GM21619 (cell line): ENCODE data around the gene SNAPC2.
"Not testable (repeated sequence)": the region's sequence is repeated elsewhere in the genome, so short reads cannot be mapped to it uniquely, and the experiment has no call there.

Experiments
- ATAC-seq: cut with Tn5 transposase; IDR thresholded peaks from one replicate; pipeline ENCODE4 v1.9.1; 2021; ENCODE audit not compliant: unreplicated experiment

The SNAPC2 gene

DNA sequence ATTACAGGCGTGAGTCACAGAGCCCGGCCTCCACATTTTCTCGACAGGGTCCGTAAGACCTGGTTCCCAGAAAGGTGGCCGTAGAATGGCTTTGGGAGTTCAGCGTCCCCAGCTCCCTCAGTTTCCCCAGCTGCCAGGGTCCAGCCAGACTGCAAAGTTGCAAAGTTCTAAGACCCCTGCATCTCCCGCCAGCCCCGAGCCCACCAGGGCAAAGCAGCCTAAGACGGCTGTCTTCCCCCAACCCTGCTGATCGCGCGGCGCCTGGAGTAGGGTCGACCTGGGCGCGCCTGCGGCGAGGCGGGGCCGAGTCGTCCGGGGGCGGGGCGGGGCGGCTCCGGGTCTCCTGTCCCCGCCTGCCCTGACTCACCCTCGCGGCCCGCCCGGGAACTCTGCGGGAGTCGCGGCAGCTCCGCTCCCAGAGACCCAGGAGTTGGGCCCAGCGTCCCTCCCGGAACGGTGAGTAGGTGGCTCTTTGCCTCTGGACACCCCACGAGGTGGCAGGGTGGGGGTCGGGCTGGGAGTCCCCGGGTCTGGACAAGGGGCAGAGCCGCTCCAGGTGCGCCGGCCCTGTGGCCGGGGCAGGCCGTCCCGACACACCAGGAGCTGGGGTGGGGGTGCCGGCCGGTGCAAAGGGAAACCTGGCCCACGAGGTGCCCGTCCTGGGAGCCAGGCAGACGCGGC is 31.9 kb upstream of the SNAPC2 start, which contains the start of gene LRRC8E:
TSS of gene LRRC8E (plus strand) at position 366 of the 681 bp plus-strand sequence. CDS start 7,094 bp downstream, outside the sequence.
- ATAC-seq, result no peak

DNA sequence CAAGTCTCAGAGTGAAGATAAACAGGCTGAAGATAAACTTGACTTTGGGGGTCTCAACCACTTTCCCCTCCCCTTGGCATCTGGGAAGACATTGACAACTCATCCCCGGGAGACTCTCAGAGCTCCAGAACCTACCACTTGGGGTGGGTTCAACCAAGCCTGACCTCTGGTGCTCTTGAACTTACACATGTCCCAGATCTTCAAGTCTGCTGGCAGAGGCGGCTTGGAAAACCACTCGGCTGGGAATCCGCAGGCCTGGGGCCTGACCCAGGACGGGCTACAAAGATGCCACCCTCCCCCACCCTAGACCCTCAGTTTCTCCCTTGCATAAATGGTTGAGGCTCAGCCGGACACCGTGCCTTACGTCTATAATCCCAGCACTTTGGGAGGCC is 31.3 kb upstream of the SNAPC2 start:
- ATAC-seq, result no peak

DNA sequence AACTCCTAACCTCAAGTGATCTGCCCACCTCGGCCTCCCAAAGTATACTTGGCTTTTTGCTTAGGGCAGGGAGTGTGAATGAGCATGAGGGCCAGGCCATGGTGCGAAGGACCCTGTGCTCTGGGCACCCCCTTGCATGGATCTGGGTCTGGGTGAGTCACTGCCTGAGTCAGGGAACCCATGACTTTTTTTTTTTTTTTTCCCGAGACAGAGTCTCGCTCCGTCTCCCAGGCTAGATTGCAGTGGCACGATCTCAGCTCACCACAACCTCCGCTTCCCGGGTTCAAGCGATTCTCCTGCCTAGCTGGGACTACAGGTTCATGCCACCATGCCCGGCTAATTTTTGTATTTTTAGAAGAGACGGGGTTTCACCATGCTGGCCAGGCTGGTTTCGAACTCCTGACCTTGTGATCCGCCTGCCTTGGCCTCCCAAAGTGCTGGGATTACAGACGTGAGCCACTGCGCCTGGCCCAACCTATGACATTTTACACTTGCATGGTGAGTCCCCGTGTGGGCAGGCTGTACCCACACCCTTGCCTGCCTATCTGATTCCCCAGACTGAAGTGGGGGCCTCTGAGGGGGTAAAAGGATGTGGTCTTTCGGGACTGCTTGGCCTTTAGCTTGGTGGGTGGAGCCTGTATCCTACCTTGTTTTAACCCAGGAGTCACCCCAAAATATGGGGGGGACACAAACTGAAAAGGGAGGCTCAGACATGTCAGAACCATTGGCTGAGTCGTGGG is 26.6 kb upstream of the SNAPC2 start:
- not testable (repeated sequence) for ATAC-seq

DNA sequence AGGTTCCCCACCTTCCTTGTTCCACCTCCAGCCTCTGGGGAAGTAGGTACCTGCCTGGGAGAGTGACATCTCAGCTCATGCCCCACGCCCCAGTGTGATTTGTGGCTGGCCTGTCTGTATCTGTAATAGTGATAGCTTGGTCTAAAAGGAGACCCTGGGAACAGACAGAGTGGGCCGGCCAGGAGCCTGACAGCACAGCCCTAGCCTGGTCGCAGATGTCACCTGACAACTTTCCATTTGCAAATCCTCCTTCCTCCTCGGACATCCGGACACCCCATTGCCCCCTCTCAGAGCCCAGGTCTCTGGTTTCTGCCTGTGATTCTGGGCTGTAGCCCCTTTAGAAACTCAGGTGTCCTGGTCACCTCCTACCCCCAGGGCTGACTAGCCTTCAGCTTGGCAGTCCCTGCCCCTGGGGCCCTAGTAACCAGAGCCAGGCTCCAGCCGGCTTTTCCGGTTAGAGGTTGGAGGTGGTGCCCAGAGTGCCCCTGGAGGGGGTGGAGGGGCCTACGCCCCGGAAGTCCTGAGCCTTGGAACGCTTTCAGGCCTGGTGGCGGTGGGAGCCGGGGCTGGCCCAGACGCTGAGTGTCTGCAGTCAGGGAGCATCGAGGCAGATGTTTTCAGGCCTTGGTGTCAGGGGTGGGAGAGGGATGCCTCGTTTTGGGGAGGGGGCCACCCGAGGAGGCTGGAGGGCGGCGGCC is 25.4 kb upstream of the SNAPC2 start:
- ATAC-seq, result no peak

DNA sequence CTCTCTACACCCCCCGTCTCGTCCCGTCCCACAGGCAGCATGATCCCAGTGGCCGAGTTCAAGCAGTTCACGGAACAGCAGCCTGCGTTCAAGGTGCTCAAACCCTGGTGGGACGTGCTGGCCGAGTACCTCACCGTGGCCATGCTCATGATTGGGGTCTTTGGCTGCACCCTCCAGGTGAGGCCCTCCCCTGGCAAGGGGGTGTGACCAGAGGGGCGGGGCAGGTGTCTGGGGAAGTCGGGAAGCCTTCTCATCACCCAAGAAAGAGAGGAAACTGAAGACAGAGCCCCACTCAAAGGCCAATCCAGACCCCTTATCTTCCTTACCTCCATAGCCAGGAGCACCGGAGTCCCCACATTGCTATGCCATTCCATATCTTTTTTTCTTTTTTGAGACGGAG is 24.6 kb upstream of the SNAPC2 start:
- no peak for ATAC-seq

DNA sequence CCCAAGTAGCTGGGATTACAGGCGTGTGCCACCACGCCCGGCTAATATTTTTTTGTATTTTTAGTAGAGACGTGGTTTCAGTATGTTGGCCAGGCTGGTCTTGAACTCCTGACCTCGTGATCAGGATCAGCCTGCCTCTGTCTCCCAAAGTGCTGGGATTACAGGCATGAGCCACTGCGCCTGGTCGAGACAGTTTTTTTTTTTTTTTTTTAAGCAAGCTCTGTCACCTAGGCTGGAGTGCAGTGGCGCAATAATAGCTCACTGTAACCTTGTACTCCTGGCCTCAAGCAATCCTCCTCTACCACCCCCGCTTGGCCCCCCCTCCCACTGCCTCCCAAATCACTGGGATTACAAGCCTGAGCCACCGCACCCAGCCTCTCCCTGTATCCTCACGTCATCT is 22.8 kb upstream of the SNAPC2 start:
- no peak for ATAC-seq

DNA sequence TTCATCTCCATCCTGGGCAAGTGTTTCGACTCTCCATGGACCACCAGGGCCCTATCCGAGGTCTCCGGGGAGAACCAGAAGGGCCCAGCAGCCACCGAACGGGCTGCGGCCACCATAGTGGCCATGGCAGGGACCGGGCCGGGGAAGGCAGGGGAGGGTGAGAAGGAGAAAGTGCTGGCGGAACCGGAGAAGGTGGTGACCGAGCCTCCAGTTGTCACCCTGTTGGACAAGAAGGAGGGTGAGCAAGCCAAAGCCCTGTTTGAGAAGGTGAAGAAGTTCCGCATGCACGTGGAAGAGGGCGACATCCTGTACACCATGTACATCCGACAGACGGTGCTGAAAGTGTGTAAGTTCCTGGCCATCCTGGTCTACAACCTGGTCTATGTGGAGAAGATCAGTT is 21.2 kb upstream of the SNAPC2 start:
- ATAC-seq, result no peak

DNA sequence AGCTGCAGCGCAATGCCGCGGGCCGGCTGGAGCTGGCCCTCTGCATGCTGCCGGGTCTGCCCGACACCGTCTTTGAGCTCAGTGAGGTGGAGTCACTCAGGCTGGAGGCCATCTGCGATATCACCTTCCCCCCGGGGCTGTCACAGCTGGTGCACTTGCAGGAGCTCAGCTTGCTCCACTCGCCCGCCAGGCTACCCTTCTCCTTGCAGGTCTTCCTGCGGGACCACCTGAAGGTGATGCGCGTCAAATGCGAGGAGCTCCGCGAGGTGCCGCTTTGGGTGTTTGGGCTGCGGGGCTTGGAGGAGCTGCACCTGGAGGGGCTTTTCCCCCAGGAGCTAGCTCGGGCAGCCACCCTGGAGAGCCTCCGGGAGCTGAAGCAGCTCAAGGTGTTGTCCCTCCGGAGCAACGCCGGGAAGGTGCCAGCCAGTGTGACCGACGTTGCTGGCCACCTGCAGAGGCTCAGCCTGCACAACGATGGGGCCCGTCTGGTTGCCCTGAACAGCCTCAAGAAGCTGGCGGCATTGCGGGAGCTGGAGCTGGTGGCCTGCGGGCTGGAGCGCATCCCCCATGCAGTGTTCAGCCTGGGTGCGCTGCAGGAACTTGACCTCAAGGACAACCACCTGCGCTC is 20.3 kb upstream of the SNAPC2 start:
- ATAC-seq, result no peak

DNA sequence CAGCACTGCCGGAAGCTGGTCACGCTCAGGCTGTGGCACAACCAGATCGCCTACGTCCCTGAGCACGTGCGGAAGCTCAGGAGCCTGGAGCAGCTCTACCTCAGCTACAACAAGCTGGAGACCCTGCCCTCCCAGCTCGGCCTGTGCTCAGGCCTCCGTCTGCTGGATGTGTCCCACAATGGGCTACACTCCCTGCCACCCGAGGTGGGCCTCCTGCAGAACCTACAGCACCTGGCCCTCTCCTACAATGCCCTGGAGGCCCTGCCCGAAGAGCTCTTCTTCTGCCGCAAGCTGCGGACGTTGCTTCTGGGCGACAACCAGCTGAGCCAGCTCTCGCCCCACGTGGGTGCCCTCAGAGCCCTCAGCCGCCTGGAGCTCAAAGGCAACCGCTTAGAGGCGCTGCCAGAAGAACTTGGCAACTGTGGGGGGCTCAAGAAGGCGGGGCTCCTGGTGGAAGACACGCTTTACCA is 19.7 kb upstream of the SNAPC2 start:
- no peak for ATAC-seq

DNA sequence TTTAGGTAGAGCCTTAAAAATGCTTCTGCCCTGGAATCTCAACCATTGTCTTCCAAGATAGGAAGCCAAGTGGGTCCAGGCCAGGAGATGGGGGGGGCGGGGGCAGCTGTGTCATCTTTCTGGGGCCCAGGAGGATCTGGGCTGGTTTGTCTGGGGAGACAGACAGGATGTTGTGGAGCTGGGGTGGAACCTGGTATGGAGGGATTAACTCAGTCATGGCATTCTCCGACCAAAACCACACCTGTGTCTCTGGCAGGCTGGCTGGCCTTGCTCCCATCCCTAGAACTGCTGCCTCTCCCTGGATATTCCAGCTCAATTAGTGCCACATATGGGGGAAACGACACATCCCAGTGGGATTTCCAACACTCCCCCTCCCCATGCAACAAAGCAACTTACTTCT is 19.2 kb upstream of the SNAPC2 start:
- ATAC-seq, result no peak

DNA sequence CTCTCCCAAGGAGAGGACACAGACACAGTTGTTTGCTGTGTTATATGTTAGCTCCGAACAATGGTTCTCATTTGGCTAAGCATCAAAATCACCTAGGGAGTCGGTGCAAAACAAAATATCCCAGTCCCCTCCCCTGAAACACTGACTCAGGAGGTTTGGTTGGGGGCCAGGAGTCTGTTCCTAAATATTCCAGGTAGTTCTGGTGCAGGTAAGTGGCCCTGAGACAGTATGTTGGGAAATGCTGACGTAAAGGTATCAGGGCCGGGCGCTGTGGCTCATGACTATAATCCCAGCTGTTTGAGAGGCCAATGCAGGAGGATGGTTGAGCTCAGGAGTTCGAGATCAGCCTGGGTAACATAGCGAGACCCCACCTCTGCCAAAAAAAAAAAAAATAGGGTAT is 18.8 kb upstream of the SNAPC2 start:
- ATAC-seq, result no peak

DNA sequence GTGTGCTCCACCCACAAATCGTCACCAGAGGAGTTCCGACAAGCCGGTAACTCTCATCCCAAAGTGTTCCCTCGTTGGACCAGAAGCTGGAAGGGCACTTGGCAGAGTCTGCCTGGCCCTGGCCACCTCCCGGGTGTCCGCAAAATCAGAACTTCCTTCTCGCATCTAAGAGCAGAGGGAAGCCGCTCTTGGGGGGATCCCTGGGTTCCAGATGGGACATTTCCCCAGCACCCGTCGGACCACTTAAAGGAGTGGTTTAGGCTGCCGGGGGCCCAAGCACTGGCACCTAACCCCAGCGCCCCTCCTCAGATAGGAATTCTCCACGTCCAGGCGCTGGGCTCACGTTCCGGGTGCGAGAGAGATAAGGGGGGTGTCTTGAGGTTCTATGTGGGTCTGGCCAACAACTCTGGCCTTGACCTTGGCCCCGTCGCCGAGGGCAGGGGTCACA is 17.3 kb upstream of the SNAPC2 start:
- ATAC-seq, result no peak

DNA sequence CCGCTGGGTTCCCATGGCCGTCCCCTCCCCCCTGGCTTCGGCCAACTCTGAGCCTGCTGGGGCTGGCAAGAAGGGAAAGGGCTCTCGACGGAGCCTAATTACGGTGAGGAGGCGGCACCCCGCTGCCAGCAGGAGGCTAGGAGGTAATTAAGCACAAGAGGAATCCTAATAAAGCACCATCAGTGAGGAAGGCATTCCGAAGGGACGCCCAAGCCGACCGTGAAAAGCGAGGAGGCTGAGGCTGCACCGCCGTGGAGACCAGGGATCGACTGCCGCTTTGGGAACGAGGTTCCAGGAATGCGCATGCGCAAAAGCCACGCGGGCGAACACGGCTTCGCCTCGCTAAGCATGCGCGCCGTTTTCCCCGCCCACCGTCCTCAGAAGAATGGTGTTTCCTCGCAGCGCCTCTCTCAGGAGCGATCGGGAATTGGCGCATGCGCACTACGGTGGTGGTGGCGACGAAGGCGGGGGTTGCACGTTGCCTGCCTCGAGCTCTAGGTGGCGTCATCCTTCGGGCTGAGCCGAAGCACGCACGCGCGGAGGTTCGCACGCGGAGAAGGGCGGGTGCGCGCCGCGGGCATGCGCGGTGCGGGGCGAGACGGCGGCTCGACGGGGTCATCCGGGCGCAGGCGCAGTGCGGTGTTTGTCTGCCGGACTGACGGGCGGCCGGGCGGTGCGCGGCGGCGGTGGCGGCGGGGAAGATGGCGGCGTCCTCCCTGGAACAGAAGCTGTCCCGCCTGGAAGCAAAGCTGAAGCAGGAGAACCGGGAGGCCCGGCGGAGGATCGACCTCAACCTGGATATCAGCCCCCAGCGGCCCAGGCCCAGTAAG is 16.7 kb upstream of the SNAPC2 start, which contains the start of gene MAP2K7:
TSS of gene MAP2K7 (plus strand) at position 634 of the 830 bp plus-strand sequence. CDS start at position 702, 68 bp downstream.
- ATAC-seq, result peak; percentile 76

DNA sequence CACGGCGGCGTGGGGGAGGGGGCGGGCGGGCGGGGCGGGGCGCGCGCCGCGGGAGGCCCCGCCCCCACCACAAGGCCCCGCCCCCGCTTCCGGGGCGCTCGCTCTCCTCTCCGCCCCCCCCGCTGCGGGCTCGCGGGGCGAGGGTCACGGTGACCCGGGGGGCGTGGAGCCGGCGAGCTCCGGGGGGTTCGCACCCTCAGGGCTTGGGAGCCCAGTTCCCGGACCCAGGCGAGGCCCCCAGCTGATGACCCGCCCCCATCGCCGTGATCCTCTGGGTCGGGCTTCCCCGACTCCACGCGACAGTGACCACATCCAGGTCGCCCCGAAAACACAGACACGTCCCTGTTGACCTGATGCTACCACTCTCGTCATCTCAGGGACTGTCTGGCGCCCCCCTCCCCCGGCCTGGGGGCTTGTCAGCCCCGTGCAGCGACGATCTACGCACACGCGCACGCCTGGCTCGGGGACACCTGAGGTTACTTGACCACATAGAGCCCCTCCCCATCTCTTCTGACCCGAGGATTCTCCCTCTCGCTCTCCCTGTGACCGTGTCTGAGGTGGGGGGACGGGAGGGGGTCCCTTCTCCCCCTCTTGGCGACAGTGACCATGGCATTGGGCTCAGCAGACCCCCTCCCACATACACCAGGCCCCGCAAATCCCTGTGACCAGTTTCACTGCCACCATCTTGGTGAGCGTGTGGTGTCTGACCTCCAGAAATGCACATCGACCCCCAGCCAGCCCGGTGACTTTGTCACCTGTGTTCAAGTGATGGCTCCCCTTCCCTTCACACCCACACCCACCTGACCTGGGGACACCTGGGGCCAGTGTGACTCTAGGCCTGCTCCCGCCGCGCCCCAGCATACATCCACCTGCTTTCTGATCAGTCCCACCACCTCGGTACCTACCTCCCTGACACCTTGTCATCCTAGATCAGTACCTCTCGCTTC is 15.8 kb upstream of the SNAPC2 start:
- ATAC-seq, result peak; percentile 23

DNA sequence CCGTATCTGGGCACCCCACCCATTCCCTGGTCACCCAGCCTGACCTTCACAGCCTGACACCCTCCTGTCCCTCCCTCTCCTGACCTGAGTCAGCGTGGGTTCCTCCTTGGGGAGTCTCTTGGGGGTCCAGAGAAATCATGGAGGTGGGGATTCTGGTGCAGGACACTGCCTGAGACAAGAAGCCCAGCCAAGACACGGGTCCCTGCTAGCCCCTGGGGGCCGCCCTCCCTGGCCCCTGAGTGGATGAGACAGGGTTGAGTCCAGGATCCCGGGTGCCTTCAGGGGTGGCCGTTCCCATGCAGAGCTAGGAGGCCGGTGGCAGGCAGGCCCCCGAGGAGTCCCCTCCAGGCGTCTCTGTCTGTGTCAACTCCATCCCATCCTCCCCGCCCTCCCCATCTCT is 14.9 kb upstream of the SNAPC2 start:
- ATAC-seq, result no peak

DNA sequence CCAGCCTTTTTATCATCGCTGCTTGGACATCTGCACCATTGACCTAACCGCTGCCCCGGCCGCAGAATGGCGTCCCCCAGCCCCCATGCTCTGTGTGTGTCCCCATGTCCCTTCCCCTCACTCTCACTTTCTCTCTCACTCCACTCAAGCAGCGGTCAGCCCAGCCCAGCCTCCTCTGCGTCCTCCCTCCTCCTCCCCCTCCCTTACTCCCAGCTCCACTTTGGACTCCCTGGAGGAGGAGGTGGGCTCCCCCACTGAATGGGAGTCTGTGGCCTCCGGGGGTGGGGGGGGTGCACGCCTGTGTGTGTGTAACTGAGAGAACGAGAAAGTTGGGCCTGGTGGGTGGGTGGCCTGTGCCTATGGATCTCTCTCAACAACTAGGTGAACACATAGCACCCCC is 14.3 kb upstream of the SNAPC2 start:
- ATAC-seq, result no peak

DNA sequence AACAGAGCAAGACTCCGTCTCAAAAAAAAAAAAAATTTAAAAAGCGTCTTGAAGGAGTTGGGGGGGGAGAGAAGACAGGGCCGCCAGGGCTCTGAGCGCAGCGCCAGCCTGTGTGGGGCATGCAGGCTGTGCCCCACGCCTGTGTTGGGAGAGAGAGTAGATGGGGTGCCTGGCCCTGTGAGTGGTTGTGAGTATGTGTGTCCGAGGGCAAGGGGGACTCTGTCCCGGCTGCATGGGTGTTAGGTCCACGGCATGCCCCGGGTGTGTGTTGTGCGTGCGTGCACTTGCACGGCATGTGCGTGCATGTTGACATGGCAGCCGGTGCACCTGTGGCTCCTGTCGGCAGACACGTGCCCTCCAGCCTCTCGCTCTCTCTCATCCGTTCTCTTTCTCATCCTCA is 13.0 kb upstream of the SNAPC2 start:
- no peak for ATAC-seq

DNA sequence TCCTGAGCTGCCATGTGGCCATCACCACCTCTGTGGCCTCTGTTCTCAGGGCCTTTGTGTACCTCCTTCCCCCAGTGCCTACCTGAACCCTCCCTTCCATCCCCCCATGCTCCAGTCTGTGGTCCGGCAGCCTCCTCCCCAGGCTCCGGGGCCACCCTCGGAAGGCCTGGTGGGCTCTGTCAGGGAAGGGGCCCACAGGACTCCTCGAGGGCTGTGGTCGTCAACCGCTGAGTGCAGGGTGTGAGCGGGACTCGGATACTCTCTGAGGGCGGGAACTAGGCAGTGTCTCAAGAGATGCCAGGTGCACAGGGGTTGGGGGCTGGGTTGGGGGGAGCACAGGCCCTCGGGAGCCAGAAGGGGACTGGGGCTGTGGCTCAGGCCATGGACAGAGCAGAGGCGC is 12.6 kb upstream of the SNAPC2 start:
- ATAC-seq, result no peak

DNA sequence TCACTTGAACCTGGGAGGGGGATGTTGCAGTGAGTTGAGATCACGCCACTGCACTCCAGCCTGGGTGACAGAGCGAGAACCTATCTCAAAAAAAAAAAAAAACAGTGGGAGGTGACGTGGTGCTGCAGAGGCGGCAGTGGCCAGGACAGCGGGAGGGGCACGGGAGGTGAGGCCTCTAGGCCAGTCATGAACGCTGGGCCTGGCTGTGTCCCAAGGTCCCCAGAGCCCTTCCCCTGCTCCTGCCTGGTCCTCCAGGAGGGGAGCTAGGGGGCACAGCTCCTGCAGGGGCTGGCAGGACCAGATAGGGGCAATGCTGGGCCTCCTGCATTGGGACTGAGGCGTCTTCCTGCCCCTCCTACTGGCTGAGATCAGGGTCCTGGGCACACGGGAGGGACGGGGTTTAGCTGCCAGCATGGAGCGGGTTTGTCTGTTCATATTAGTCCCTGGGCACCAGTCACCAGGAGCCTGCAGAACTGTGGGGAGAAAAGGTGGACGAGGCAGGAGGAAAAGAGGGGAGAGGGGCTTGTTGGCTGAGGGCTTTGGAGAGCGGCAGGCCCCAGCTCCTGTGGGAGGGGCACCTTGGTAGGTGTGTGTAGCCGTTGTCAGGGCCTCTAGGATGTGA is 11.9 kb upstream of the SNAPC2 start:
- no peak for ATAC-seq
